ENCODE data around the gene SLC66A2.

The SLC66A2 gene

GRCh38 chr18:79884294-79884962 is 67.0 kb downstream of the SLC66A2 start:
- ATAC-seq: no peak
- TF ChIP-seq PATZ1 (CRISPR knock-in tag; IDR thresholded peaks at IDR 0.05; ENCODE audit: borderline replicate concordance): no peak
- no peak for TF ChIP-seq ISL1 (CRISPR knock-in tag; IDR thresholded peaks at IDR 0.05)
- TF ChIP-seq BACH2 (CRISPR knock-in tag; IDR thresholded peaks at IDR 0.05; ENCODE audit: borderline replicate concordance): no peak
- TF ChIP-seq ZFP30 (CRISPR knock-in tag; IDR thresholded peaks at IDR 0.05): no peak
- no peak for TF ChIP-seq ESRRG (CRISPR knock-in tag; IDR thresholded peaks at IDR 0.05)
- no peak for TF ChIP-seq SNAI2 (CRISPR knock-in tag; IDR thresholded peaks at IDR 0.05)
- TF ChIP-seq CSRNP3 (CRISPR knock-in tag; IDR thresholded peaks at IDR 0.05): no peak
- TF ChIP-seq CREB5 (CRISPR knock-in tag; IDR thresholded peaks at IDR 0.05; ENCODE audit: low read depth): no peak
- TF ChIP-seq ZC3H10 (CRISPR knock-in tag; IDR thresholded peaks at IDR 0.05): no peak
- no peak for TF ChIP-seq ZNF70 (CRISPR knock-in tag; IDR thresholded peaks at IDR 0.05)

- no peak for TF ChIP-seq BACH2 (CRISPR knock-in tag; IDR thresholded peaks at IDR 0.05; ENCODE audit: borderline replicate concordance)
- no peak for TF ChIP-seq PATZ1 (CRISPR knock-in tag; IDR thresholded peaks at IDR 0.05; ENCODE audit: borderline replicate concordance)
- TF ChIP-seq ZFP30 (CRISPR knock-in tag; IDR thresholded peaks at IDR 0.05): no peak
- no peak for TF ChIP-seq POU6F1 (CRISPR knock-in tag; IDR thresholded peaks at IDR 0.05; ENCODE audit: borderline replicate concordance, low read depth)
- TF ChIP-seq ZNF565 (CRISPR knock-in tag; conservative IDR thresholded peaks at IDR 0.05; ENCODE audit: low read depth): no peak
- TF ChIP-seq ESRRG (CRISPR knock-in tag; IDR thresholded peaks at IDR 0.05): no peak
- TF ChIP-seq CSDC2 (CRISPR knock-in tag; IDR thresholded peaks at IDR 0.05): no peak
- TF ChIP-seq ARNTL (CRISPR knock-in tag; IDR thresholded peaks at IDR 0.05; ENCODE audit: borderline replicate concordance, low read depth): no peak
- no peak for TF ChIP-seq TSHZ2 (CRISPR knock-in tag; IDR thresholded peaks at IDR 0.05)
- TF ChIP-seq RARB (CRISPR knock-in tag; IDR thresholded peaks at IDR 0.05): no peak
- TF ChIP-seq TOX (CRISPR knock-in tag; IDR thresholded peaks at IDR 0.05; ENCODE audit: borderline replicate concordance): no peak
- TF ChIP-seq ZFP3 (CRISPR knock-in tag; IDR thresholded peaks at IDR 0.05): no peak
- TF ChIP-seq ZNF8 (CRISPR knock-in tag; IDR thresholded peaks at IDR 0.05): no peak
- no peak for TF ChIP-seq CREB5 (CRISPR knock-in tag; IDR thresholded peaks at IDR 0.05; ENCODE audit: low read depth)
- TF ChIP-seq ISL1 (CRISPR knock-in tag; IDR thresholded peaks at IDR 0.05): no peak
- no peak for ATAC-seq
Measured at GRCh38 chr18:79883461-79884293, 67.8 kb downstream of the SLC66A2 start.

All from SK-N-SH treated with all-trans-retinoic acid at 6 μM for 48 hours (cell line).